Glutamatergic neuron (in vitro differentiated cells): ENCODE measurements around the gene TTC39A. TPM values are rescaled to one million over a fixed set of nuclear protein-coding genes. Genes with fewer than 3 reads are reported as not detected.

Experiments used
- DNase-seq: peaks from one replicate; pipeline ENCODE4 v3.0.0; 2022
- H3K27ac Mint-ChIP-seq: one replicate; pipeline ENCODE4 v1.8.0; 2020; ENCODE audit warnings: mild to moderate bottlenecking, mixed read lengths, inconsistent platforms; ENCODE audit not compliant: unreplicated experiment
- H3K27me3 Mint-ChIP-seq: one replicate; pipeline ENCODE4 v1.8.0; 2020; ENCODE audit warnings: mild to moderate bottlenecking, moderate library complexity, mixed read lengths, inconsistent platforms; ENCODE audit not compliant: unreplicated experiment
- H3K36me3 Mint-ChIP-seq: one replicate; pipeline ENCODE4 v1.8.0; 2020; ENCODE audit warnings: mild to moderate bottlenecking, mixed read lengths, inconsistent platforms; ENCODE audit not compliant: unreplicated experiment
- H3K4me1 Mint-ChIP-seq: one replicate; pipeline ENCODE4 v1.8.0; 2020; ENCODE audit warnings: mild to moderate bottlenecking, low read depth, mixed read lengths, inconsistent platforms; ENCODE audit not compliant: unreplicated experiment
- H3K4me3 Mint-ChIP-seq: one replicate; pipeline ENCODE4 v1.8.0; 2020; ENCODE audit warnings: mild to moderate bottlenecking, mixed read lengths, inconsistent platforms; ENCODE audit not compliant: unreplicated experiment
- H3K9me3 Mint-ChIP-seq: one replicate; pipeline ENCODE4 v1.8.0; 2020; ENCODE audit warnings: mild to moderate bottlenecking, moderate library complexity, mixed read lengths, inconsistent platforms; ENCODE audit not compliant: unreplicated experiment
- total RNA-seq: library from RNA; stranded (reverse); fragmentation: NEBNext Ultra II Directional; extraction: Animal tissue kit (Norgen Biotek cat#: 25700); gene quantifications from one replicate; pipeline ENCODE4 v1.2.1, GENCODE V29; 2021; ENCODE audit not compliant: unreplicated experiment
- TF ChIP-seq, protein P1 (sequence below): fragments of 200-600 bp; sonication (generic); IDR thresholded peaks from one replicate; pipeline ENCODE4 v1.5.0; 2021; ENCODE audit not compliant: partially characterized antibody, unreplicated experiment

The TTC39A gene
- total RNA-seq, 1 donor from 2014 or later, result 28.0 TPM

DNA sequence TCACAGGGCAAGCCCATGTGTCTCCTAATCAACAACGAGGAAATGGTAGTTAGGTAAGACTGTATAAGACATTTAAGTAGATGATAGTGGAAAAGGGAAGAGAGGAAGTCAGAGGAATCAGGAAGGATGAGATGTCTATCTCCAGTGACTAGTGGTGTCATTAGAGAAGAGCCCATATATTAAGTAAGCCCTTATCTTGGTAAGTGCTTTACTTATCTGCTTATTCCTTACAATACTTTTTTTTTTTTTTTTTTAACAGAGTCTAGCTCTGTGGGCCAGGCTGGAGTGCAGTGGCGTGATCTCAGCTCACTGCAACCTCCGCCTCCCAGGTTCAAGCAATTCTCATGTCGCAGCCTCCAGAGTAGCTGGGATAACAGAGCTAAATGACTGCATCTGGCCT lies 64.7 kb downstream of the TTC39A start:
- H3K4me1 Mint-ChIP-seq, result peaks cover 4% of the 10 kb centered on the region
- H3K27me3 Mint-ChIP-seq, result no peaks in the 10 kb centered on the region
- no peaks in the 10 kb centered on the region for H3K36me3 Mint-ChIP-seq
- TF ChIP-seq, protein P1, sequence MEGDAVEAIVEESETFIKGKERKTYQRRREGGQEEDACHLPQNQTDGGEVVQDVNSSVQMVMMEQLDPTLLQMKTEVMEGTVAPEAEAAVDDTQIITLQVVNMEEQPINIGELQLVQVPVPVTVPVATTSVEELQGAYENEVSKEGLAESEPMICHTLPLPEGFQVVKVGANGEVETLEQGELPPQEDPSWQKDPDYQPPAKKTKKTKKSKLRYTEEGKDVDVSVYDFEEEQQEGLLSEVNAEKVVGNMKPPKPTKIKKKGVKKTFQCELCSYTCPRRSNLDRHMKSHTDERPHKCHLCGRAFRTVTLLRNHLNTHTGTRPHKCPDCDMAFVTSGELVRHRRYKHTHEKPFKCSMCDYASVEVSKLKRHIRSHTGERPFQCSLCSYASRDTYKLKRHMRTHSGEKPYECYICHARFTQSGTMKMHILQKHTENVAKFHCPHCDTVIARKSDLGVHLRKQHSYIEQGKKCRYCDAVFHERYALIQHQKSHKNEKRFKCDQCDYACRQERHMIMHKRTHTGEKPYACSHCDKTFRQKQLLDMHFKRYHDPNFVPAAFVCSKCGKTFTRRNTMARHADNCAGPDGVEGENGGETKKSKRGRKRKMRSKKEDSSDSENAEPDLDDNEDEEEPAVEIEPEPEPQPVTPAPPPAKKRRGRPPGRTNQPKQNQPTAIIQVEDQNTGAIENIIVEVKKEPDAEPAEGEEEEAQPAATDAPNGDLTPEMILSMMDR, result no peak
- no peak overlapping the region for H3K4me3 Mint-ChIP-seq
- no peaks in the 10 kb centered on the region for H3K9me3 Mint-ChIP-seq
- H3K27ac Mint-ChIP-seq, result no peak overlapping the region
- DNase-seq, result no peak

DNA sequence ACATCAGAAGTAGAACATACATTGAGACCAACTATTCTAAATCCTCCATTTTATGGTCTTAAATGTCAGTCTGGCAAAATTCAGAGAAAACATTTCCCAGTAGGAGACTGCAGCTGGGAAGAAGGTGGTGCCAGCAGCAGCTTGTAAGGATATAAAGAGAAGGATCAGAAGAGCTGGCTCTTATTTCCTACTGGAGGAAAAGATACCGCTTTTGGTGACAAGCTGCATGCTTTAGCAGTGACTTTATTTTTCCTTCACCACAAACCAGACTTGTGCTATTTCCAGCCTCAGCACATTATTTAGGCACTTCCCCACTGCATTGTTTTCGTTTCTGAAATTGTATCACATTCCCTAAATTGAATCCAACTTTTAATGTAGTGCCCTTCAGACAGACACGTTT lies 65.9 kb downstream of the TTC39A start:
- Mint-ChIP-seq H3K27ac (no peak overlapping the region), H3K27me3 (no peaks in the 10 kb centered on the region), H3K4me1 (peaks cover 8% of the 10 kb centered on the region), H3K36me3 (no peaks in the 10 kb centered on the region), H3K9me3 (no peaks in the 10 kb centered on the region), H3K4me3 (no peak overlapping the region)
- TF ChIP-seq, protein P1, result no peak
- DNase-seq, result no peak

DNA sequence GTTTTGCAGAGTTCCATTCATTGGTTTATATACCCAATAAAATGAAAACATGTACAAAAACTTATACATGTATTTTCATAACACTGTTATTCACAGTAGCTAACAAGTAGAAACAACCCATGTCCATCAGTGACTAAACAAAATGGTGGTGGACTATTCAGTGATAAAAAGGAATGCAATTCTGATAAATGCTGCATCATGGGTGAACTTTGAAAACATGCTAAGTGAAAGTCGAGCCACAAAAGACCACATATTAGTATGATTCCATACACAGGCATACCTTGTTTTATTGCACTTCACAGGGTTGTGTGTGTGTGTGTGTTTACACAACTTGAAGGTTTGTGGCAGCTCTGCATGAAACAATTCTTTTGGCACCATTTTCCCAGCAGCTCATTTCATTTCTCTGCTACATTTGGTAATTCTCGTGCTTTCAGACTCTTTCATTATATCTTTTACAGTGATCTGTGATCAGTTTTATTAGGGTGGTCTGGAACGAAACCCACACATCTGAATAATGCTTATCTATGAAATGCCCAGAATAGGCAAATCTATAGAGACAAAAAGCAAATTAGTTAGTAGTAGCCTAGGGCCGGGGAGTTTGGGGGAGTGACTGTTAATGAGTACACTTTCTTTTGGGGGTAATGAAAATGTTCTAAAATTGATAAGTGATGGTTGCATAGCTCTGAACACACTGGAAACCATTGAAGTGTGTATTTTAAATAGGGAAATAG lies 67.0 kb downstream of the TTC39A start:
- H3K4me1 Mint-ChIP-seq, result peaks cover 12% of the 10 kb centered on the region
- H3K27me3 Mint-ChIP-seq, result peaks cover 1% of the 10 kb centered on the region
- no peaks in the 10 kb centered on the region for H3K36me3 Mint-ChIP-seq
- TF ChIP-seq, protein P1, result no peak
- DNase-seq, result no peak
- H3K9me3 Mint-ChIP-seq, result no peaks in the 10 kb centered on the region
- no peak overlapping the region for H3K27ac Mint-ChIP-seq
- H3K4me3 Mint-ChIP-seq, result no peak overlapping the region

DNA sequence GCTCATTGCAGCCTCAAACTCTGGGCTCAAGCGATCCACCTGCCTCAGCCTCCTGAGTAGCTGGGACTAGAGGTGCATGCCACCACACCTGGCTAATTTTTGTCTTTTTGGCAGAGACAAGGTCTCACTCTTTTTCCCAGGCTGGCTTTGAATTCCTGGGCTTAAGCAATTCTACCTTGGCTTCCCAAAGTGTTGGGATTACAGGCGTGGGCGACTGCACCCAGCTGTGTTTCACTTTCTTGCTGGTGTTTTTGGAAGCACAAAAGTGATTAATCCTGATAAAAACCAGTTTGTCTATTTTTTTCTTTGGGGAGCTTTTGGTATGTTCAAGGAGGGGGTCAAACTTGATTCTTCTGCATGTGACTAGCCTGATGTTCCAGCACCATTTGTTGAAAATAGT lies 75.0 kb downstream of the TTC39A start:
- H3K27me3 Mint-ChIP-seq, result peaks cover 3% of the 10 kb centered on the region
- no peaks in the 10 kb centered on the region for H3K9me3 Mint-ChIP-seq
- peaks cover 6% of the 10 kb centered on the region for H3K4me1 Mint-ChIP-seq
- no peak overlapping the region for H3K4me3 Mint-ChIP-seq
- no peak overlapping the region for H3K27ac Mint-ChIP-seq
- H3K36me3 Mint-ChIP-seq, result no peaks in the 10 kb centered on the region
- DNase-seq, result no peak
- TF ChIP-seq, protein P1, result no peak

DNA sequence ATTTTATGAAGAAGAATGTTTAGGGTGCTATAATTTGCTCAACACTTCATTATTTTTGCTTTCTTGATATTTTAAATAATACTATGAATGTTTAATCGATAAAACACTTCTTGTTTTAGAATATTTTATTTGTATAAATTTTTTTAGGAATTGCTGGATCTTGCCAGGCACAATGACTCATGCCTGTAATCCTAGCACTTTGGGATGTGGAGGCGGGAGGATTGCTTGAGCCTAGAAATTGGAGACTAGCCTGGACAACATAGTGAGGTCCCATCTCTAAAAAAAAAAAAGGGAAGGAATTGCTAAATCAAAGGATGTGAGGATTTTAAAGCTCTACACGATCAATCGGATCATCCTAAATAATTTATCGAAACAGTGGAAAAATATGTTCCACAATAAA lies 76.7 kb downstream of the TTC39A start:
- Mint-ChIP-seq H3K9me3 (no peaks in the 10 kb centered on the region), H3K4me1 (peaks cover 2% of the 10 kb centered on the region), H3K27ac (no peak overlapping the region), H3K27me3 (peaks cover 5% of the 10 kb centered on the region), H3K4me3 (no peak overlapping the region), H3K36me3 (no peaks in the 10 kb centered on the region)
- no peak for DNase-seq
- TF ChIP-seq, protein P1, result no peak
